Gastroesophageal sphincter (tissue), 4 donors: ENCODE results near the gene MCF2L2. TPM values are rescaled to one million over a fixed set of nuclear protein-coding genes. Genes with fewer than 3 reads are reported as not detected.

Source experiments
- ATAC-seq: fragments of 150-250 bp; one replicate; pipeline ENCODE4 v1.9.1; 2016; ENCODE audit warnings: mild to moderate bottlenecking, moderate library complexity
- H3K27ac ChIP-seq, 4 donors: fragments of 200-600 bp; sonication (generic) in 3 of 4; 1 replicate in 3 of 4; 2 replicates in 1 of 4; pipeline ENCODE4 v1.5.1; 2016 to 2019
- H3K27me3 ChIP-seq: fragments of 200-600 bp; sonication (generic); one replicate; pipeline ENCODE4 v1.5.1; 2019
- H3K36me3 ChIP-seq, 2 donors: fragments of 200-600 bp; sonication (generic); one replicate each; pipeline ENCODE4 v1.5.1; 2019; ENCODE audit warnings: control low read depth in 1 of 2
- H3K4me1 ChIP-seq, 3 donors: fragments of 200-600 bp; sonication (generic); 1 replicate in 2 of 3; 2 replicates in 1 of 3; pipeline ENCODE4 v1.5.1; 2016 to 2019; ENCODE audit warnings: control low read depth in 2 of 3
- H3K4me3 ChIP-seq, 2 donors: fragments of 200-600 bp; sonication (generic); one replicate each; pipeline ENCODE4 v1.5.1; 2019; ENCODE audit warnings: mild to moderate bottlenecking in 1 of 2, moderate library complexity in 1 of 2
- H3K9me3 ChIP-seq, 3 donors: fragments of 200-600 bp; sonication (generic); one replicate each; pipeline ENCODE4 v1.5.1; 2017 to 2019; ENCODE audit warnings: control low read depth in 2 of 3
- CTCF ChIP-seq, 4 experiments: fragments of 200-600 bp in 2 of 4; fragments of 450-650 bp in 2 of 4; sonication (generic) in 1 of 4; IDR thresholded peaks; one replicate each; pipeline ENCODE4 v1.5.1; 2017 to 2019; ENCODE audit warnings: antibody characterized with exemption in 4 of 4, mild to moderate bottlenecking in 2 of 4, moderate library complexity in 2 of 4
- EP300 ChIP-seq: sonication (generic); formaldehyde crosslinking; IDR thresholded peaks from one replicate; pipeline ENCODE4 v1.6.1; 2017; ENCODE audit warnings: antibody characterized with exemption, mild to moderate bottlenecking
- POLR2A ChIP-seq, 2 donors: fragments of 450-650 bp; IDR thresholded peaks; one replicate each; pipeline ENCODE4 v1.6.1; 2017; ENCODE audit warnings: antibody characterized with exemption in 2 of 2, mild to moderate bottlenecking in 2 of 2, moderate library complexity in 1 of 2
- POLR2AphosphoS5 ChIP-seq: sonication (generic); formaldehyde crosslinking; IDR thresholded peaks from one replicate; pipeline ENCODE4 v1.6.1; 2017; ENCODE audit warnings: antibody characterized with exemption
- WGBS, 2 donors: methylation state at CpG; one replicate each; pipeline ENCODE4 v1.1.5; 2018; ENCODE audit warnings: low coverage in 1 of 2; 5-methylcytosine and 5-hydroxymethylcytosine counted together
- total RNA-seq, 4 donors: library from RNA; depleted of rRNA; stranded (reverse); fragments of >200 nt; gene quantifications; one replicate each; pipeline ENCODE4 v1.1.0, GENCODE V29; 2016

MCF2L2 gene
- total RNA-seq, 4 donors from 2014 or later, result 0.67 to 4.0 (median 2.7) TPM

DNA sequence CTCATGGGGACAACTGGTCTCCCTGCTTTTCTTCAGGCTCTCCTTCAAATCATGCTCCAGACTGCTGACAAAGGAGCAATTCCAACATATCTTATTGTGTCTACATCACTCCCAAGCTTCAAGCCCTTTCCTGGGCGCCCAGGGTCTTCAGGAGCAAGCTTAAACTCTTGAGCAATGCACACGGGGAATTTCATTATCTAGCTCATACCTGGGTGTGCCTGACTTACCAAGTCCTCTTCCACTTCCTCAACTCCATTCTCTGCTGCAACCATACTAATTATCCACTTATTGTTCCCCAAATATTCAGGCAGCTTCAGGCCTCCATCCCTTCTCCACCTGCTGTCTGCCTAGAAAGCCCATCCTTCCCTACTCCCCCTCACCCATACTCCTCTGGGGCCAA, 124.7 kb downstream of the MCF2L2 start:
- H3K4me1 ChIP-seq, result no peaks in the 10 kb centered on the region
- H3K9me3 ChIP-seq, result no peaks in the 10 kb centered on the region
- H3K27ac ChIP-seq, result no peak overlapping the region
- 75 to 89% methylated on average over 2 of the region's 2 CpGs for WGBS, 2 donors
- H3K4me3 ChIP-seq, result no peak overlapping the region
- no peaks in the 10 kb centered on the region for H3K36me3 ChIP-seq
- H3K27me3 ChIP-seq, result no peaks in the 10 kb centered on the region
- no peak for TF ChIP-seq EP300
- ATAC-seq, result no peak

- Histone ChIP-seq H3K36me3 (no peaks in the 10 kb centered on the region), H3K4me1 (no peaks in the 10 kb centered on the region), H3K4me3 (no peak overlapping the region), H3K27me3 (no peaks in the 10 kb centered on the region), H3K27ac (no peak overlapping the region), H3K9me3 (no peaks in the 10 kb centered on the region)
- no peak for TF ChIP-seq CTCF (IDR thresholded peaks at IDR 0.05)
- no peak for TF ChIP-seq POLR2A (IDR thresholded peaks at IDR 0.05)
- no peak for TF ChIP-seq EP300
- TF ChIP-seq POLR2AphosphoS5, result no peak
- no peak for ATAC-seq
- WGBS, 2 donors, result 62 to 100% methylated on average over 1 to 5 of the region's 8 CpGs
Measured at GRCh38 chr3:183301937-183302580, 126.4 kb downstream of the MCF2L2 start.

GRCh38 chr3:183300996-183301562, 127.3 kb downstream of the MCF2L2 start:
- Histone ChIP-seq H3K9me3 (no peaks in the 10 kb centered on the region), H3K4me1 (no peaks in the 10 kb centered on the region), H3K4me3 (no peak overlapping the region), H3K27ac (no peak overlapping the region), H3K27me3 (no peaks in the 10 kb centered on the region), H3K36me3 (no peaks in the 10 kb centered on the region)
- no peak for TF ChIP-seq POLR2A (IDR thresholded peaks at IDR 0.05)
- TF ChIP-seq CTCF (IDR thresholded peaks at IDR 0.05), result no peak
- TF ChIP-seq EP300, result no peak
- no peak for TF ChIP-seq POLR2AphosphoS5
- no peak for ATAC-seq
- WGBS, 2 donors, result 59 to 67% methylated on average over 2 to 6 of the region's 6 CpGs

GRCh38 chr3:183299976-183300375, 128.4 kb downstream of the MCF2L2 start:
- peaks cover 0 to 4% (median 0%) of the 10 kb centered on the region in 3 donors for H3K4me1 ChIP-seq
- TF ChIP-seq POLR2A (IDR thresholded peaks at IDR 0.05) (no peak), CTCF (IDR thresholded peaks at IDR 0.05) (no peak), EP300 (no peak), POLR2AphosphoS5 (no peak)
- no peaks in the 10 kb centered on the region for H3K36me3 ChIP-seq
- no peak overlapping the region for H3K4me3 ChIP-seq
- no peak for ATAC-seq
- no peaks in the 10 kb centered on the region for H3K27me3 ChIP-seq
- H3K9me3 ChIP-seq, result no peaks in the 10 kb centered on the region
- 100% methylated on average over 4 of the region's 4 CpGs; no CpG with 5 or more reads in 1 of the 2 donors for WGBS, 2 donors
- no peak overlapping the region for H3K27ac ChIP-seq

GRCh38 chr3:183298701-183299153, 129.7 kb downstream of the MCF2L2 start:
- 73% methylated on average over 3 of the region's 5 CpGs; no CpG with 5 or more reads in 1 of the 2 donors for WGBS, 2 donors
- no peak overlapping the region for H3K27ac ChIP-seq
- H3K27me3 ChIP-seq, result no peaks in the 10 kb centered on the region
- TF ChIP-seq EP300 (no peak), POLR2AphosphoS5 (no peak), CTCF (IDR thresholded peaks at IDR 0.05) (no peak), POLR2A (IDR thresholded peaks at IDR 0.05) (no peak)
- H3K9me3 ChIP-seq, result no peaks in the 10 kb centered on the region
- peaks cover 0 to 4% (median 0%) of the 10 kb centered on the region in 3 donors for H3K4me1 ChIP-seq
- H3K36me3 ChIP-seq, result no peaks in the 10 kb centered on the region
- no peak overlapping the region for H3K4me3 ChIP-seq
- ATAC-seq, result peak; percentile 76
